IMR-90 (cell line): ENCODE measurements around the gene AKR1E2. TPM values are rescaled to one million over a fixed set of nuclear protein-coding genes. Genes with fewer than 3 reads are reported as not detected.

ENCODE experiments used
- ATAC-seq: fragments of 200-7000 bp; cut with Tn5 transposase; 2 replicates; pipeline ENCODE4 v1.9.1; 2020; ENCODE audit warnings: low read depth, mild to moderate bottlenecking, moderate library complexity
- BruUV-seq: library from RNA; stranded (reverse); fragments of 400-500 nt; replicated peaks from 2 replicates; lab custom pipeline; 2021; lab: Mats Ljungman, UMichigan
- CTCF ChIA-PET: fragments of 300-600 bp; formaldehyde crosslinking; extraction: SDS; loops from one replicate; lab custom pipeline; 2021; ENCODE audit warnings: antibody characterized with exemption; lab: Yijun Ruan, JAX
- POLR2A ChIA-PET: fragments of 300-600 bp; sonication (Branson Sonifier 250); formaldehyde crosslinking; loops from one replicate; lab custom pipeline; 2022; ENCODE audit warnings: antibody characterized with exemption; ENCODE audit not compliant: unreplicated experiment; lab: Charles Lee
- DNase-seq: peaks from one replicate; pipeline ENCODE4 v3.0.0; 2013
- H2AFZ ChIP-seq: replicated peaks from 2 replicates; pipeline ENCODE3; 2013; ENCODE audit warnings: low read length, mild to moderate bottlenecking; ENCODE audit not compliant: poor library complexity
- H2AK5ac ChIP-seq: 2 replicates; pipeline ENCODE4 v1.6.1; 2013; ENCODE audit warnings: low read depth, low read length, inconsistent platforms
- H2AK9ac ChIP-seq: replicated peaks from 2 replicates; pipeline ENCODE3; 2013; ENCODE audit warnings: mild to moderate bottlenecking, low read depth, low read length, moderate library complexity; ENCODE audit not compliant: poor library complexity
- H2BK120ac ChIP-seq: 2 replicates; pipeline ENCODE4 v1.6.1; 2013; ENCODE audit warnings: low read depth, low read length, inconsistent platforms
- H2BK15ac ChIP-seq: 3 replicates; pipeline ENCODE4 v1.6.1; 2013; ENCODE audit warnings: low read depth, low read length, inconsistent platforms
- H2BK20ac ChIP-seq: 2 replicates; pipeline ENCODE4 v1.6.1; 2013; ENCODE audit warnings: low read depth, mild to moderate bottlenecking, inconsistent platforms, low read length, moderate library complexity
- H2BK5ac ChIP-seq: 2 replicates; pipeline ENCODE4 v1.6.1; 2013; ENCODE audit warnings: mild to moderate bottlenecking, low read depth, low read length, inconsistent platforms; ENCODE audit not compliant: poor library complexity, severe bottlenecking
- H3K14ac ChIP-seq: replicated peaks from 2 replicates; pipeline ENCODE4 v1.6.1; 2013; ENCODE audit warnings: low read depth, low read length, inconsistent platforms
- H3K18ac ChIP-seq: 2 replicates; pipeline ENCODE4 v1.6.1; 2013; ENCODE audit warnings: low read depth, low read length, control low read depth
- H3K23ac ChIP-seq: 2 replicates; pipeline ENCODE4 v1.6.1; 2013; ENCODE audit warnings: low read depth, low read length, inconsistent platforms
- H3K27ac ChIP-seq: 2 replicates; pipeline ENCODE4 v1.5.1; 2013; ENCODE audit warnings: mild to moderate bottlenecking, control low read depth, low read length; ENCODE audit not compliant: insufficient read depth
- H3K27me3 ChIP-seq: 2 replicates; pipeline ENCODE4 v1.6.1; 2013; ENCODE audit warnings: low read length; ENCODE audit not compliant: control insufficient read depth, insufficient read depth
- H3K36me3 ChIP-seq: 2 replicates; pipeline ENCODE4 v1.6.1; 2013; ENCODE audit warnings: low read length, mixed read lengths; ENCODE audit not compliant: control insufficient read depth, insufficient read depth
- H3K4ac ChIP-seq: 2 replicates; pipeline ENCODE4 v1.6.1; 2013; ENCODE audit warnings: low read depth, low read length, inconsistent platforms
- H3K4me1 ChIP-seq: 2 replicates; pipeline ENCODE4 v1.6.1; 2013; ENCODE audit warnings: low read length, mixed read lengths; ENCODE audit not compliant: control insufficient read depth, insufficient read depth
- H3K4me2 ChIP-seq: 2 replicates; pipeline ENCODE4 v1.6.1; 2013; ENCODE audit warnings: low read depth, mild to moderate bottlenecking, control low read depth, low read length, moderate library complexity
- H3K4me3 ChIP-seq: 2 replicates; pipeline ENCODE4 v1.5.1; 2013; ENCODE audit warnings: low read depth, mild to moderate bottlenecking, control low read depth, low read length, moderate library complexity; ENCODE audit not compliant: insufficient read depth
- H3K56ac ChIP-seq: 2 replicates; pipeline ENCODE4 v1.6.1; 2013; ENCODE audit warnings: low read length, inconsistent platforms; ENCODE audit not compliant: insufficient read depth; ENCODE audit errors: extremely low read depth
- H3K79me1 ChIP-seq, 2 experiments: 2 replicates each; pipeline ENCODE4 v1.6.1; 2013; ENCODE audit warnings: low read length in 2 of 2, inconsistent platforms in 1 of 2, low read depth in 1 of 2
- H3K9ac ChIP-seq: 2 replicates; pipeline ENCODE4 v1.6.1; 2013; ENCODE audit warnings: low read depth, low read length, control low read depth
- H3K9me1 ChIP-seq: 2 replicates; pipeline ENCODE4 v1.6.1; 2013; ENCODE audit warnings: low read length, inconsistent platforms; ENCODE audit not compliant: insufficient read depth
- H3K9me3 ChIP-seq: 2 replicates; pipeline ENCODE4 v1.6.1; 2013; ENCODE audit warnings: low read length; ENCODE audit not compliant: control insufficient read depth, insufficient read depth
- H4K20me1 ChIP-seq: 2 replicates; pipeline ENCODE4 v1.6.1; 2013; ENCODE audit warnings: low read length, inconsistent platforms; ENCODE audit not compliant: insufficient read depth
- H4K5ac ChIP-seq: 2 replicates; pipeline ENCODE4 v1.6.1; 2013; ENCODE audit warnings: mild to moderate bottlenecking, low read depth, low read length, control low read depth
- H4K8ac ChIP-seq, 2 experiments: 2 replicates each; pipeline ENCODE4 v1.6.1; 2013; ENCODE audit warnings: low read depth in 2 of 2, low read length in 2 of 2, control low read depth in 1 of 2, inconsistent platforms in 1 of 2
- H4K91ac ChIP-seq: 2 replicates; pipeline ENCODE4 v1.6.1; 2013; ENCODE audit warnings: low read depth, low read length, inconsistent platforms; ENCODE audit not compliant: insufficient read depth
- BHLHE40 ChIP-seq: fragments of 150-350 bp; IDR thresholded peaks from 2 replicates; pipeline ENCODE4 v1.6.1; 2016; ENCODE audit warnings: mild to moderate bottlenecking, low read depth, low read length
- CHD1 ChIP-seq: IDR thresholded peaks from 2 replicates; pipeline ENCODE4 v1.6.1; 2012; ENCODE audit warnings: low read depth, low read length, improper control_type of control experiment
- ELK1 ChIP-seq: fragments of 150-350 bp; IDR thresholded peaks from 2 replicates; pipeline ENCODE4 v1.6.1; 2016; ENCODE audit warnings: low read depth, mild to moderate bottlenecking, low read length, moderate library complexity, borderline replicate concordance
- MXI1 ChIP-seq: IDR thresholded peaks from 2 replicates; pipeline ENCODE4 v1.6.1; 2012; ENCODE audit warnings: low read depth, mild to moderate bottlenecking, low read length, moderate library complexity, borderline replicate concordance
- NFE2L2 ChIP-seq: fragments of 150-350 bp; IDR thresholded peaks from 2 replicates; pipeline ENCODE4 v1.6.1; 2016; ENCODE audit warnings: low read depth, mild to moderate bottlenecking, low read length
- POLR2A ChIP-seq: IDR thresholded peaks from 2 replicates; pipeline ENCODE4 v1.6.1; 2012; ENCODE audit warnings: mild to moderate bottlenecking, low read depth, low read length
- RAD21 ChIP-seq: IDR thresholded peaks from 2 replicates; pipeline ENCODE4 v1.6.1; 2012; ENCODE audit warnings: low read length, improper control_type of control experiment
- RFX5 ChIP-seq: IDR thresholded peaks from 2 replicates; pipeline ENCODE4 v1.8.0; 2012; ENCODE audit warnings: low read depth, mild to moderate bottlenecking, low read length, moderate library complexity
- SMC3 ChIP-seq: fragments of 150-350 bp; IDR thresholded peaks from 2 replicates; pipeline ENCODE4 v1.6.1; 2016; ENCODE audit warnings: low read depth, mild to moderate bottlenecking, antibody characterized with exemption, low read length, moderate library complexity
- USF2 ChIP-seq: fragments of 150-350 bp; IDR thresholded peaks from 2 replicates; pipeline ENCODE4 v1.6.1; 2017; ENCODE audit warnings: mild to moderate bottlenecking, antibody characterized with exemption, low read length, low read depth
- WGBS, 2 experiments: methylation state at CpG; one replicate each; pipeline versions ENCODE4 v1.1.5 to v1.1.7; 2013; ENCODE audit warnings: missing lambda C conversion rate in 2 of 2; ENCODE audit not compliant: insufficient read length in 1 of 2; ENCODE audit errors: extremely low coverage in 2 of 2; 5-methylcytosine and 5-hydroxymethylcytosine counted together
- dilution Hi-C: fragments of 300-500 bp; cut with HindIII; formaldehyde crosslinking; loops from one replicate; pipeline ENCODE4 v1.14.3; 2018; ENCODE audit warnings: low sequenced_read_pairs; ENCODE audit not compliant: unreplicated experiment
- in situ Hi-C: fragments of 300-500 bp; cut with MboI; formaldehyde crosslinking; loops from 3 replicates; pipeline ENCODE4 v1.14.3; 2019; ENCODE audit warnings: low sequenced_read_pairs, inconsistent platforms, mixed read lengths
- intact Hi-C: fragments of 100-400 bp; cut with micrococcal nuclease; formaldehyde crosslinking; loops from 2 replicates; pipeline ENCODE4 v1.10.0; 2022
- polyA plus RNA-seq, 3 experiments: library from polyadenylated mRNA; depleted of rRNA; stranded (reverse); fragments of >200 nt; gene quantifications; 2 replicates each; pipeline ENCODE4 v1.2.3, GENCODE V29; 2012; ENCODE audit warnings: low replicate concordance in 1 of 3
- total RNA-seq: library from RNA; depleted of rRNA; stranded (reverse); fragments of >200 nt; gene quantifications from 2 replicates; pipeline ENCODE4 v1.2.3, GENCODE V29; 2012

The AKR1E2 gene
- total and polyA plus RNA-seq, 2 of the 4 experiments (the other 2 are of a cell fraction): 1.2 to 3.4 TPM

GRCh38 chr10:4833286-4833685 lies 7.3 kb downstream of the AKR1E2 start:
- Histone ChIP-seq H3K4me2 (no peak overlapping the region), H3K4ac (no peak overlapping the region), H3K9me1 (peaks cover 5% of the 10 kb centered on the region; the same call in 1 of the 2 replicates), H2AK5ac (no peak overlapping the region), H3K18ac (no peak overlapping the region), H3K9me3 (no peaks in the 10 kb centered on the region), H3K14ac (no peak overlapping the region), H3K36me3 (no peaks in the 10 kb centered on the region; the same call in 1 of the 2 replicates), H3K23ac (no peak overlapping the region), H2BK5ac (no peak overlapping the region), H4K20me1 (no peaks in the 10 kb centered on the region), H3K79me1 (no peaks in the 10 kb centered on the region), H3K56ac (no peak overlapping the region), H2AK9ac (no peak overlapping the region), H2BK120ac (no peak overlapping the region), H2AFZ (no peak overlapping the region), H3K27ac (no peak overlapping the region), H4K91ac (no peak overlapping the region), H3K4me1 (no peaks in the 10 kb centered on the region), H3K27me3 (no peaks in the 10 kb centered on the region), H2BK20ac (no peak overlapping the region), H4K5ac (no peak overlapping the region), H3K4me3 (no peak overlapping the region), H2BK15ac (no peak overlapping the region), H3K9ac (no peak overlapping the region), H4K8ac (no peak overlapping the region)
- intact Hi-C loops: no loop called here
- DNase-seq: no peak
- in situ Hi-C loops: loop anchor here (25.0 kb wide), 2 partner anchors 779 to 1029 kb away; no protein-coding TSS in a partner anchor
- ChIA-PET POLR2A (no interaction called here), CTCF (interaction anchor here (1.6 kb wide), 1 partner anchor 18 kb away, joined by 4 read pairs; no protein-coding TSS in a partner anchor)
- dilution Hi-C loops: no loop called here
- BruUV-seq: no TSS peak
- no peak for ATAC-seq
- TF ChIP-seq MXI1 (no peak), RAD21 (no peak), NFE2L2 (no peak), BHLHE40 (no peak), ELK1 (no peak), CHD1 (no peak), USF2 (no peak), SMC3 (no peak), POLR2A (no peak), RFX5 (no peak)
- WGBS, 2 experiments: 92% methylated on average over 3 of the region's 7 CpGs; no CpG with 5 or more reads in 1 of the 2 experiments
